Mesendoderm (in vitro differentiated cells): ENCODE measurements around the gene MAPT.
"Not testable (repeated sequence)": the region's sequence is repeated elsewhere in the genome, so short reads cannot be mapped to it uniquely, and the experiment has no call there.

Source experiments
- DNase-seq: peaks from one replicate; pipeline ENCODE4 v3.0.0; 2013
- H2AK5ac ChIP-seq: 2 replicates; pipeline ENCODE4 v1.6.1; 2013; ENCODE audit warnings: low read length, inconsistent platforms
- H2BK120ac ChIP-seq: 2 replicates; pipeline ENCODE4 v1.6.1; 2013; ENCODE audit warnings: low read depth, mild to moderate bottlenecking, low read length, moderate library complexity, mixed read lengths
- H2BK15ac ChIP-seq: replicated peaks from 2 replicates; pipeline ENCODE4 v1.6.1; 2013; ENCODE audit warnings: low read depth, mild to moderate bottlenecking, moderate library complexity
- H2BK5ac ChIP-seq: 2 replicates; pipeline ENCODE4 v1.6.1; 2013; ENCODE audit warnings: low read length, inconsistent platforms
- H3K18ac ChIP-seq: 2 replicates; pipeline ENCODE4 v1.6.1; 2013; ENCODE audit warnings: mild to moderate bottlenecking, low read length, mixed read lengths
- H3K23ac ChIP-seq: one replicate; pipeline ENCODE4 v1.6.1; 2013; ENCODE audit warnings: low read length
- H3K27ac ChIP-seq: 2 replicates; pipeline ENCODE4 v1.5.1; 2013; ENCODE audit warnings: low read depth, mild to moderate bottlenecking, inconsistent platforms, low read length, moderate library complexity
- H3K27me3 ChIP-seq: 2 replicates; pipeline ENCODE4 v1.6.1; 2013; ENCODE audit warnings: low read length, control low read depth, mild to moderate bottlenecking, inconsistent platforms; ENCODE audit not compliant: insufficient read depth, poor library complexity
- H3K36me3 ChIP-seq: 2 replicates; pipeline ENCODE4 v1.6.1; 2013; ENCODE audit warnings: low read length, inconsistent platforms; ENCODE audit not compliant: control insufficient read depth, insufficient read depth
- H3K4ac ChIP-seq: one replicate; pipeline ENCODE4 v1.6.1; 2013; ENCODE audit warnings: low read depth, mild to moderate bottlenecking, low read length, moderate library complexity
- H3K4me1 ChIP-seq: 2 replicates; pipeline ENCODE4 v1.6.1; 2013; ENCODE audit warnings: low read depth, low read length, inconsistent platforms; ENCODE audit not compliant: control insufficient read depth
- H3K4me2 ChIP-seq: 2 replicates; pipeline ENCODE4 v1.6.1; 2013; ENCODE audit warnings: low read length
- H3K4me3 ChIP-seq: 2 replicates; pipeline ENCODE4 v1.5.1; 2013; ENCODE audit warnings: mild to moderate bottlenecking, low read length
- H3K56ac ChIP-seq: one replicate; pipeline ENCODE4 v1.6.1; 2013; ENCODE audit warnings: low read length
- H3K79me1 ChIP-seq: 2 replicates; pipeline ENCODE4 v1.6.1; 2013; ENCODE audit warnings: low read length, inconsistent platforms
- H3K79me2 ChIP-seq: 2 replicates; pipeline ENCODE4 v1.6.1; 2013; ENCODE audit warnings: mild to moderate bottlenecking, low read length; ENCODE audit not compliant: control insufficient read depth, insufficient read depth
- H3K9ac ChIP-seq: 2 replicates; pipeline ENCODE4 v1.6.1; 2013; ENCODE audit warnings: low read length, inconsistent platforms
- H4K5ac ChIP-seq: one replicate; pipeline ENCODE4 v1.6.1; 2013; ENCODE audit warnings: low read length
- H4K8ac ChIP-seq: one replicate; pipeline ENCODE4 v1.6.1; 2013; ENCODE audit warnings: low read depth, mild to moderate bottlenecking, control low read depth, low read length, moderate library complexity
- WGBS: extraction: QIAGEN DNeasy Blood & Tissue Kit; methylation state at CpG from one replicate; pipeline ENCODE4 v1.1.7; 2013; ENCODE audit warnings: low lambda C conversion rate, missing lambda C conversion rate; ENCODE audit not compliant: insufficient coverage; ENCODE audit errors: extremely low coverage; 5-methylcytosine and 5-hydroxymethylcytosine counted together

MAPT gene

DNA sequence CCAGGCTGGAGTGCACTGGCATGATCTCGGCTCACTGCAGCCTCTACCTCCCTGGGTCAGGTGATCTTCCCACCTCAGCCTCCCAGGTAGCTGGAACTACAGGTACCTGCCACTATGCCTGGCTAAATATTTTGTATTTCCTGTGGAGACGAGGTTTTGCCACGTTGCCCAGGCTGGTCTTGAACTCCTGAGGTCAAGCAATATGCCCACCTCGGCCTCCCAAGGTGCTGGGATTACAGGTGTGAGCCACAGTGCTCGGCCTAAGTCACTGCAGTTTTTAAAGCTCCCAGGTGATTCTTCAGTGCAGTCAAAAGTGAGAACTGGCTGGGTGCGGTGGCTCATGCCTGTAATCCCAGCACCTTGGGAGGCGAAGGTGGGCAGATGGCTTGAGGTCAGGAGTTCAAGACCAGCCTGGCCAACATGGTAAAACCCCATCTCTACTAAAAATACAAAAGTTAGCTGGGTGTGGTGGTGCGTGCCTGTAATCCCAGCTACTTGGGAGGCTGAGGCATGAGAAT lies 125.1 kb downstream of the MAPT start:
- not testable (repeated sequence) for H3K23ac ChIP-seq, H2AK5ac ChIP-seq, H3K79me1 ChIP-seq, H2BK15ac ChIP-seq, H3K27me3 ChIP-seq, H4K8ac ChIP-seq, H2BK120ac ChIP-seq, H3K79me2 ChIP-seq, H2BK5ac ChIP-seq, H3K4me2 ChIP-seq, H4K5ac ChIP-seq, H3K4me3 ChIP-seq, H3K36me3 ChIP-seq, DNase-seq, H3K9ac ChIP-seq, H3K18ac ChIP-seq, H3K27ac ChIP-seq, H3K56ac ChIP-seq, H3K4ac ChIP-seq, H3K4me1 ChIP-seq
- no CpG with 5 or more reads among the region's 8 CpGs for WGBS

DNA sequence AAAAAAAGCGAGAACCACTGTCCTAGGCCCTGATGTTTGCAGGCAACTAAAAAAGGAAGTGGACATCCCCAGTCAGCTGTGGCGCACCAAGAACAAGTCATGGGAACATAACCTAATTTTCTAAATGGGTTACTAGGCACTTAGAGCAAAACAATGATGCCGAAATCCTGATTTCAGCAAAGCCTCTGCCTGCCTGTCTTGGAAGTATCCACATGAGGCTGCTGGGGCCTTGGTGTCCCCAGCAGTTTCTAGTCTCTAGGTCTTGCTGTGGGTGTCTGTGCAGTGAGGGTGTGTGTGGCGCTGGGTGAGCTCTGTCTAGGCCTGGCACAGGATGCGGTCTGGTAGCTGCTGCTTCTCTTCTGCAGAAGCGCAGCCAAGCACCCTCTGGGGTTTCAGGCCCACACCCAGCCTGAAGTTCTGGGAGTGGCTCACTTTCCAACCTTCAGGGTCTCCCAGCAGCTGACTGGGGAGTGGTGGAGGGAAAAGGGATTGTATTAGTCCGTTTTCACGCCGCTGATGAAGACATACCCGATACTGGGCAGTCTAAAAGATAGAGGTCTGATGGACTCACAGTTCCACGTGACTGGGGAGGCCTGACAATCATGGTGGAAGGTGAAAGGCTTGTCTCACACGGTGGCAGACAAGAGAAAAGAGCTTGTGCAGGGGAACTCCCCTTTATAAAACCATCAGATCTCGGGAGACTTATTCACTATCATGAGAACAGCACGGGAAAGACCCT lies 125.8 kb downstream of the MAPT start:
- Histone ChIP-seq H3K23ac (no peak overlapping the region), H3K36me3 (no peaks in the 10 kb centered on the region), H3K4me2 (no peak overlapping the region), H4K5ac (no peak overlapping the region), H2BK120ac (no peak overlapping the region), H3K4ac (no peak overlapping the region), H2BK5ac (no peak overlapping the region), H3K56ac (no peak overlapping the region), H3K9ac (no peak overlapping the region), H2AK5ac (no peak overlapping the region), H3K79me1 (no peaks in the 10 kb centered on the region), H3K4me3 (no peak overlapping the region), H3K18ac (no peak overlapping the region), H3K27me3 (no peaks in the 10 kb centered on the region), H3K27ac (no peak overlapping the region), H4K8ac (no peak overlapping the region), H3K79me2 (no peaks in the 10 kb centered on the region), H3K4me1 (no peaks in the 10 kb centered on the region), H2BK15ac (no peak overlapping the region)
- DNase-seq: no peak
- no CpG with 5 or more reads among the region's 14 CpGs for WGBS

DNA sequence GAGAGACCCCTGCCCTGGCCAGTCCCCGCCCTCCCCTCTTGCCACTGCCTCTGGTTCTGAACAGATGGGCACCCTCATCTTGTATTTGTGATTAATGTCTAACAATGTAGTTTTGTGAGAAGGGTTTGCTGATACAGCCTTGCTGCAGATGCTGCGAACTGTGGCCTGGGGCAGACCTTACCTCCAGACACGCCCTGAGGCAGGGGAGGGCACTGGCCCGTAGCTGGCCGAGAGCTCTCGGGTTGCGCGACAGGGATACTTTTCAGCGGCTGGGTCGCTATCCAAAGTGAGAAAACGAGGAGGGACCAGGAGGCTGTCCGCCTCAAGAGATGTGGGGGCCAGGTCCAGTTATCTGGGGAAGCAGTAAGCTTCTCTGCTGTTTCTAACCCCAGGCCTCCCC lies 126.6 kb downstream of the MAPT start:
- Histone ChIP-seq H3K4me3 (no peak overlapping the region), H3K23ac (no peak overlapping the region), H3K27ac (no peak overlapping the region), H3K4ac (no peak overlapping the region), H3K4me1 (no peaks in the 10 kb centered on the region), H2AK5ac (no peak overlapping the region), H3K56ac (no peak overlapping the region), H4K5ac (no peak overlapping the region), H3K4me2 (no peak overlapping the region), H4K8ac (no peak overlapping the region), H3K9ac (no peak overlapping the region), H3K36me3 (no peaks in the 10 kb centered on the region), H3K79me1 (no peaks in the 10 kb centered on the region), H2BK120ac (no peak overlapping the region), H3K27me3 (no peaks in the 10 kb centered on the region), H3K18ac (no peak overlapping the region), H2BK15ac (no peak overlapping the region), H2BK5ac (no peak overlapping the region), H3K79me2 (no peaks in the 10 kb centered on the region)
- no CpG with 5 or more reads among the region's 12 CpGs for WGBS
- DNase-seq: no peak

DNA sequence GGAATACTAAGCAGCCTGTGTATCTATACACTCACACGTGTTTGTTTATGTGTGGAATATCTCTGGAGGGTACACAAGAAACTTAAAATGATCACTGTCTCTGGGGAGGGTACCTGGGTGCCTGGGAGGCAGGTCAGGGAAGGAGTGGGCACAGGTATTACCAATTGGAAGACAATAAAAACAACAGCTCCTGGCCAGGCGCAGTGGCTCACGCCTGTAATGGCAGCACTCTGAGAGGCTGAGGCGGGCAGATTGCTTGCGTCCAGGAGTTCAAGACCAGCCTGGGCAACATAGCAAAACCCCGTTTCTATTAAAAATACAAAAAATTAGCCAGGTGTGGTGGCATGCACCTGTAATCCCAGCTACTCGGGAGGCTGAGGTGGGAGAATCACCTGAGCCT lies 129.0 kb downstream of the MAPT start:
- not testable (repeated sequence) for H3K27me3 ChIP-seq, H4K5ac ChIP-seq, H3K9ac ChIP-seq, H3K56ac ChIP-seq, H2BK5ac ChIP-seq, H2AK5ac ChIP-seq, H3K4me2 ChIP-seq, H4K8ac ChIP-seq, H3K4me1 ChIP-seq, H3K79me2 ChIP-seq, H3K36me3 ChIP-seq, DNase-seq, H2BK15ac ChIP-seq, H3K4me3 ChIP-seq, H2BK120ac ChIP-seq, H3K23ac ChIP-seq, H3K18ac ChIP-seq, H3K27ac ChIP-seq, H3K4ac ChIP-seq, H3K79me1 ChIP-seq
- WGBS: no CpG with 5 or more reads among the region's 7 CpGs

DNA sequence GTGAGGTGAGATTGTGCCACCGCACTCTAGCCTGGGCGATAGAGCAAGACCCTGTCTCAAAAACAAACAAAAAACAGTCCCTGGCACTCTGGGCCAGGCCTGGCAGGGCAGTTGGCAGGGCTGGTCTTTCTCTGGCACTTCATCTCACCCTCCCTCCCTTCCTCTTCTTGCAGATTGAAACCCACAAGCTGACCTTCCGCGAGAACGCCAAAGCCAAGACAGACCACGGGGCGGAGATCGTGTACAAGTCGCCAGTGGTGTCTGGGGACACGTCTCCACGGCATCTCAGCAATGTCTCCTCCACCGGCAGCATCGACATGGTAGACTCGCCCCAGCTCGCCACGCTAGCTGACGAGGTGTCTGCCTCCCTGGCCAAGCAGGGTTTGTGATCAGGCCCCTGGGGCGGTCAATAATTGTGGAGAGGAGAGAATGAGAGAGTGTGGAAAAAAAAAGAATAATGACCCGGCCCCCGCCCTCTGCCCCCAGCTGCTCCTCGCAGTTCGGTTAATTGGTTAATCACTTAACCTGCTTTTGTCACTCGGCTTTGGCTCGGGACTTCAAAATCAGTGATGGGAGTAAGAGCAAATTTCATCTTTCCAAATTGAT lies 129.5 kb downstream of the MAPT start:
- H3K36me3 ChIP-seq: peaks cover 4% of the 10 kb centered on the region

More for the DNA sequence above, 129.5 kb downstream of the MAPT start:
- no peak overlapping the region for H3K23ac ChIP-seq
- WGBS: no CpG with 5 or more reads among the region's 24 CpGs
- no peak overlapping the region for H4K8ac ChIP-seq
- DNase-seq: no peak
- H2BK120ac ChIP-seq: no peak overlapping the region
- no peak overlapping the region for H3K4me2 ChIP-seq
- H3K4me1 ChIP-seq: no peaks in the 10 kb centered on the region
- no peaks in the 10 kb centered on the region for H3K27me3 ChIP-seq
- H3K18ac ChIP-seq: no peak overlapping the region
- H3K4ac ChIP-seq: no peak overlapping the region
- H3K79me2 ChIP-seq: no peaks in the 10 kb centered on the region
- H3K79me1 ChIP-seq: no peaks in the 10 kb centered on the region
- H3K9ac ChIP-seq: no peak overlapping the region
- H2BK15ac ChIP-seq: no peak overlapping the region
- no peak overlapping the region for H2BK5ac ChIP-seq
- no peak overlapping the region for H3K56ac ChIP-seq
- H2AK5ac ChIP-seq: no peak overlapping the region
- H3K4me3 ChIP-seq: no peak overlapping the region
- no peak overlapping the region for H4K5ac ChIP-seq
- H3K27ac ChIP-seq: no peak overlapping the region
